Measurements from ENCODE around the gene SPOP.

Gene SPOP

DNA sequence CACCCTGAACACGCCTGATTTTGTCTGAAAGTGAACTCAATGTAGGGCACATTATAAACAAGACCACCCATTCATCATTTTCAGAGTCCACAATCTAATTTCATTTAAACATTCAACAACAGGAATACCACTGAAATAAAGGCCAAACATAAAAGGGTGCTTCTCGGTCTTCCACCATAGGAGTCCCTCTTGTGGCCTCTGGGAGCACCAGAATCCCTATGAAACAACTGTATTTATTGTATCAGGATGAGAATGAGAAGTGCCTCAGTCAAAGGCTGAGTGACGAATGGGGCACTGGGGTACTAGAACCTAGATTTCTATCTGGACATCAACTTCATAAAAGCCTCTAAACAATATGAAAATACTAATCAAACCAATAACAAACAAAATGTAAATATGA, 61.8 kb downstream of the SPOP start:
- DNase-seq (ENCODE audit: low read depth in 2 of 2) = no peak

DNA sequence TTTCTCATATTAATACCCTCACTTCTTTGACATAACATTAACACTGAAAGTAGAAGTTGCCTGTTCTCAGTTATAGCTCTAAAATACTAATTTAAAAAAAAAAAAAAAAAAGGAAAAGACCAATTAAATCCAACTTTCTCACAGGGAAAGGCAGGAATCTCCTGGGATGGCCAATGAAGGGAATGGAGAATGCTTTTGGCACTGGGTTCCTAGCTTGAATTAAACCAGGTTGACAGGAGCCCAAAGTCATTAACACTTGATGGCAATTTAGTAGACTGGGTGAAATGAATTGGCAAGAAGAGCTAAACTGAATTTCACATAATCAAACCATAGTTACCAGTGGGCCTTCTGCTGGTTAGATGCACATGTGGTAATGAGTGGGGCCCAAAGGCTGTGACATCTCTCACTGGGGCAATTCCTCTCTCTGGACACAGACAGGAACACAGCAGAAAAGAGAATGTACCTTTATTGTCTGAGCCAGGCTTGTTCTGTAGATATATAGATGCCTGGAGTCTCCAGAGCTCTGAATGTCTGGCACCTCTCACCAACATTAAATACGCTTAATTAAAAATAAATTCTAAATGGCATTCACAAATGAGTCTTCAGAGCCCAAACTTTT, 64.6 kb downstream of the SPOP start:
- no peak for DNase-seq (ENCODE audit: low read depth in 2 of 2)

DNA sequence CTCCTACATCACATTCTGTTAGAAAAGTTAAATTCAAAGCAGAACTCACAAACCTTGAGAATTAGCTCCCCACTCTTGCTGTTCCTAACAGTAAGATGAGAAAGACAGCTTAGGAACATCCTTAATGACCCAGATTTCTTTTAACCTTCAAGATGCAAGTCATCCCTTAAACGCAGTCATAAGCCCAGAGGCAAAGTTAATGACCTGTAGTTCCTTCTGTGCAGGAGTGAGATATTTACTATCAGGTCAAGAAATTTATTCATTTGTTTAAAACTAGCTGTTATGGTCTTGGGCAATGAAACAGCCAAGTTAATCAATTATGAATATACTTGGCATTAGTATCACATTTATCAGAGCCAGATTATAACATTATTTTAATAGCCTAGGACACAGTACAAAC, 65.2 kb downstream of the SPOP start:
- no peak for DNase-seq (ENCODE audit: low read depth in 2 of 2)

GRCh38 chr17:49610883-49611584, 66.9 kb downstream of the SPOP start:
- DNase-seq (ENCODE audit: low read depth in 2 of 2) = no peak

DNA sequence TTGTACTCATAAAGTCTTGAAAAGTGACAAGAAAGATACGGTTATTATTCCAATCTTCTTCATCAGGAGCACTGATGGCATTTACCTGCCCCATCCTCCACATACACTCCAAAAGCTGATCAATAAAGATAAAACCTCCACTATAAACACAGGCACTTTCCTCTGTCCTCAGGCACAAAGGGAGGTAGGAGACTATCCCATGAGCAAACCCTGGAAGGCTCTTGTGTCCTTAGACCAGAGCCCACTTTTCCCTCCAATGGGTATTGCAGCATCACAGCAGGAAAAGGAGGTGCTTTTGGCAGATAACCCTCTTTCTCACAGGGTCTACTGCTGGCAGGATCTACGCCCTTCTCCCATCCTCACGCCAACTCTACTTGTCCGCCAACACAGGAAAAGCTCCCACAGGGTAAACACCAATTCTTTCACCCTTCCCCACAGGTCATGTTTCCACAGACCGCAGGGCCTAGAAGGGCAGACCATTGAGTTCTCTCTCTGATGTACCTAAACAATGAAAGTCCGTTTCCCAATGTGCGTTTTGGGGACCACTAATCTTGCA, 73.5 kb downstream of the SPOP start:
- no peak for DNase-seq (ENCODE audit: low read depth in 2 of 2)

- no peak for DNase-seq (ENCODE audit: low read depth in 2 of 2)
These were observed 74.2 kb downstream of the SPOP start for GRCh38 chr17:49603720-49604119.

- no peak for DNase-seq (ENCODE audit: low read depth in 2 of 2)
These were observed 74.7 kb downstream of the SPOP start for GRCh38 chr17:49603238-49603637.

DNA sequence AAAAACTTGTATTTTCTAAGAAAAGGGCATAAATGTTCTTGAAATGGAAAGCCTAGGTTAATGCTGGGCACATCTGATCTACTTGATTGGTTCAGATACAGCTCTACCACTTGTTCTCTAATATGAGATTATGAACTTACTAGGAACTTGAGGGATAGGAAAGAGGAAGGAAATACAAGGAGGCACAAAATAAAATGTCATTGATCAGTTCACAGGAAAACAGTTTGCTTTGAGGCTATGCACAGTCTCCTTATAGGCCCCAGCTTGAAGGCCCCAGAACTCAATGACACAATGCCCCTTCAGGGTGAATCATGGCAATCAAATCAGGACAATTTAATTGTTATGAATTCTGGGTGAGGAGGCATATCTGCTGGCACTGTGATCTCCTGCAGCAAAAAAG, 75.1 kb downstream of the SPOP start:
- no peak for DNase-seq (ENCODE audit: low read depth in 2 of 2)

- no peak for DNase-seq (ENCODE audit: low read depth in 2 of 2)
These were observed 76.9 kb downstream of the SPOP start for GRCh38 chr17:49600949-49601348.

DNA sequence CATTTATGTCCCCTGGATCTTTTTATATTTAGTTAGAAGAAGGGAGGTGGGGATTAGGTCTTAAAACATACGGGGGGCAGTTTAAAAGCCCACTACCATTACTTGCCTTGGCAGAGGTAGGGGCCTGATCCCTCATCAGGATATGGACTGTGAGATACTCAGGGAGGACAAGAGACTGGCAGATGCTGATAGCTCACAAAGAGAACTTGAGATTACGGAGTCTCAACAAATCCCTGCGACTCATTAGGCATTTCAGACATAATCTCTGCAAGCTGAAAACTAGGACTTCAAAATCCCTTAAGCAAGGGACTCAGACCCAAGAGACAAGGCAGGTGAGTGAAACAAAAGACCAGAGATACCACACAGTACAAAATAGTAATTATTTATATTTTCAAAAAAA, 79.0 kb downstream of the SPOP start:
- DNase-seq (ENCODE audit: low read depth in 2 of 2) = no peak

- DNase-seq (ENCODE audit: low read depth in 2 of 2) = no peak
These were observed 79.8 kb downstream of the SPOP start for GRCh38 chr17:49597928-49598655.

DNA sequence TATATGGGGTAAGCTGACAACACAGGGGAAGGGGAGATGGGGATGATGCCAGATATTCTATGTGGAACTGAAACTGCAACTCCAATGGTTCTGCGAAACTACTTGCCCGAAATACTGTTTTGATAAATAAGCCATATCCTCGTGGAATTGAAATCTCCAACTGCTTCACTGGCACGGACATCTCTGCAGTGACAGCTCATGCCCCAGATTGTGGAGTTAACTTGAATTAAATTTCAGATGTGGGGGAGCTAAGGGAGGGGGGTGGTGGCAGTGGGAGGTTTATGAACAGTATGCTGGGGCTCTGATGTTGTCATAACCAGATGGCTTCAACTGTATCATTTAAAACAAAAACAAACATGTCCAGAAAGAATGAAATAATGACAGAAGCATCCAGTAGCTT, 80.5 kb downstream of the SPOP start:
- no peak for DNase-seq (ENCODE audit: low read depth in 2 of 2)

GRCh38 chr17:49596613-49597244, 81.2 kb downstream of the SPOP start:
- DNase-seq (ENCODE audit: low read depth in 2 of 2) = no peak

DNA sequence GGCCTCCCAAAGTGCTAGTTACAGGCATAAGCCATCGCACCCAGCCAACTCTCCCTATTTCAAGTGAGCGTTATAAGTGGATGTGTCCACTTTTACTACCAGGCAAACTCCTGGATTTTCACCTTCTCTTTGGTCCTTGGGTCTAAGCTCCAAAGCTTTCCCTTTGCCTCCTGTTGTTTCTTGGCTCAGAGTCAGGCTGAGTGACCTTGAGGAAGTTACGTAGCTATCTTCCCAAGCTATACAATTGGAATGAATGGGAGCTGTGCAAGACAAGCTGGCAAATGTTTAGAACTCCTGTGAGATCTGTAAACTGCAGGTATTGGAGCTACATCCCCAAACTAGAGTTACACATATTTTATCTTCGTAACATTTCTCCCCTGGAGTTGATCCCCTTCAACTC, 81.9 kb downstream of the SPOP start:
- no peak for DNase-seq (ENCODE audit: low read depth in 2 of 2)

- no peak for DNase-seq (ENCODE audit: low read depth in 2 of 2)
These were observed 82.6 kb downstream of the SPOP start for GRCh38 chr17:49595328-49595727.

DNA sequence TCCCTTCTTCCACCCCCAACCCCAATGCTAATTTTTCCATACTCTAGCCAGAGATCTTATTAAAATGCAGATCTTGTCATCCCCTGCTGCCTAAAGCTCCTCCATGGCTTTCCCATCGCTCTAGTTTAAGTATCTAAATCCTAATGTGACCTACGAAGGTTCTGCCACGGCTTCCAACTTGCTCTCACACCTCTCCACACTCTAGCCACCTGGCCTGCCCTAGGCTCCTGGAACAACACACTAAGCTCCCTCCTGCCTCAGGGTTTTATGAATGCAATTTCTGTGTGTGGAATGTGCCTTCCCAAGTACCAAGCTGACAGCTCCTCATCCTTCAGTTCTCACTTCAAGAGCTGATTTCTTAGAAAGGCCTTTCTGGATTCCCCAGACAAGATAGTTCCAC, 85.6 kb downstream of the SPOP start:
- DNase-seq (ENCODE audit: low read depth in 2 of 2) = no peak

DNA sequence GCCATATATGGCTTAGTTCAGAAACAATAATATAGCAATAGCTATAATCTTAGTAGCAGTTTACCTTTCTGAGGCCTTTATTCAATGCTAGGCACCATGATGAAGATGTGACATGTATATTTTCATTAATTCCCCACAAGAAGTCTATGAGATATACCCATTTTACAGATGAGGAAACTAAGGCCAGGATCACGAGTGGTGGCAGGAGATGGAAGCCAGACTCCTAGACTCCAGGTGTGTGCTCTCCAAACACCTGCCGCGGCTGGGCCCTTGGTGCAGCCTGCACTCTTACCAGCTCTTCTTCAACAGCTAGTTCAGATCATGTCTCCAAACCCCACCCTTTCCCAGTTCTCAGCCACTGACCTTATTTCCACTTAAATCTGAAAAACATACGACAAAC, 87.0 kb downstream of the SPOP start:
- DNase-seq (ENCODE audit: low read depth in 2 of 2) = no peak

DNA sequence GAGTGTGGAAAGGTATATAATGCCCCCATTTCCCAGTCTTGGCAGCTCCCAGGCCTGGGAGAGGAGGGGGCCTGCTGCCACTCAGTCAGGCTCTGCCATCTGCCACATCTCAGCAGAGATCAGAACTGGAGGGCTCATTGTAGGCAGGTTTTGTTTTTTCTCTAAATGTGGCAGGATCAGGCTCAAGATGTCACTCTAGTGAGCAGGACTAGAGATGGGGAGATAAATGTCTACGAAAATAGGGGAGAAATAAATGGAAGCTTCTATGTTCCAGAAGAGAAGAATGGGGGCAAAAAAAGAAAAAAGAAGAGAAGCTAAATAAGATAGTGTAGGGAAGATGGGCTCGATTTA, 88.3 kb downstream of the SPOP start:
- no peak for DNase-seq (ENCODE audit: low read depth in 2 of 2)

GRCh38 chr17:49588726-49589576, 88.9 kb downstream of the SPOP start:
- no peak for DNase-seq (ENCODE audit: low read depth in 2 of 2)

DNA sequence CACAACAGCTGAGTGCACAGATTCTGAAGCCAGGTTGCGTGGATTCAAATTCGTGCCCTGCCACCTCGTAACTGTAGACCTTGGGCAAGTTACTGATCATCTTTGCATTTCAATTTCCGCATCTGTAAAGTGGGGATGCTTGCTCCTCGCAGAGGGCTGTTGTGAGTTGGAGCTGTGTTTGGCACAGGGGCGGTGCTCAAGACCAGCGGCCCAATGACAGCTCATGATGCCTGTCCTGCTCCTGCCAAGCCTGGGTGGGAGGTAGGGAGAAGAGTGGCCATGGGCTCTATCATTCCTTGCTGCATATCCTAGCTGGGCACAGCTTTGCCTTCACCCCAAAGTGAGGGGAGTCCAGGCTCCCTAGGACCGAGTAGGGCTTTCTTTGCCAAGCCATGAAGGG, 89.6 kb downstream of the SPOP start:
- no peak for DNase-seq (ENCODE audit: low read depth in 2 of 2)

DNA sequence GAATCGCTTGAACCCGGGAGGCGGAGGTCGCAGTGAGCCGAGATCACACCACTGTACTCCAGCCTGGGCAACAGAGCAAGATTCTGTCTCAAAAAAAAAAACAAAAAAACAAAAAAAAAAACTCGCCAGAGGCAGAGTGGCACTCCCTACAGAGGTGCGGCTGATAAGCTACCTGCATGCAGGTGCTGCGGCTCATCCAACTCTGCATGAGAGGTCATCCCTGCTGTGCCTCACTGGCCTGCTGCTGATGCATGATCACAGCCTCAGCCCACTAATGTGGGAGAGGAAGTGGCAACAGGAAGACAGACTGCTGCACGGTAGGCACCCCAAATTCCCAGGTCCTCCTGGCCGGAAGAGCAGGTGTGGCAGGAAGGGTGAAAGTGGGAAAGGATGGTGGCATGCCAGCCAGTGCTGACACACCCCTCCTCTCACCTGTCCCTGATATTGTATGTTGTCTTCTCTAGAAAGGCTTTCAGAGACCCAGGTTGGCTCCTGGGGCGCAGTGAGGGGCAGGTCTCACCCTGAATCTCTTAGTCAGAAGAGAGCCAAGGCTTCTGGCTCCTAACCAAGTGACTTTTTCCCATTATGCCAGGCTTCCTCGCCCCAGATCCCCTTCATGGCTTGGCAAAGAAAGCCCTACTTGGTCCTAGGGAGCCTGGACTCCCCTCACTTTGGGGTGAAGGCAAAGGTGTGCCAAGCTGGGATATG, 90.4 kb downstream of the SPOP start:
- no peak for DNase-seq (ENCODE audit: low read depth in 2 of 2)
